GM12878 (cell line): ENCODE results near the gene SLC17A2. TPM values are rescaled to one million over a fixed set of nuclear protein-coding genes. Genes with fewer than 3 reads are reported as not detected.

Experiments used
- ATAC-seq: fragments of 200-7000 bp; cut with Tn5 transposase; 3 replicates; pipeline ENCODE4 v1.9.1; 2020; ENCODE audit warnings: mild to moderate bottlenecking, moderate library complexity
- BruUV-seq: library from RNA; stranded (reverse); fragments of 400-500 nt; replicated peaks from 2 replicates; lab custom pipeline; 2021; lab: Mats Ljungman, UMichigan
- CTCF ChIA-PET: fragments of 300-600 bp; sonication (Branson Sonifier 250); formaldehyde crosslinking; extraction: SDS; loops from one replicate; lab custom pipeline; 2021; ENCODE audit warnings: inconsistent platforms; lab: Yijun Ruan, JAX
- POLR2A ChIA-PET: fragments of 350-600 bp; formaldehyde crosslinking; extraction: SDS; loops from one replicate; lab custom pipeline; 2021; ENCODE audit warnings: inconsistent platforms; lab: Charles Lee
- RAD21 ChIA-PET: fragments of 300-600 bp; sonication (Branson Sonifier 250); formaldehyde crosslinking; loops from one replicate; lab custom pipeline; 2023; ENCODE audit warnings: antibody characterized with exemption; ENCODE audit not compliant: unreplicated experiment; lab: Charles Lee
- SMC1A ChIA-PET: fragments of 300-600 bp; sonication (Branson Sonifier 250); formaldehyde crosslinking; loops from one replicate; lab custom pipeline; 2023; ENCODE audit not compliant: unreplicated experiment, uncharacterized antibody; lab: Charles Lee
- DNase-seq: peaks from one replicate; pipeline ENCODE4 v3.0.0-alpha.2; 2011; ENCODE audit warnings: low read depth, low spot score
- FAIRE-seq: peaks from 3 replicates; lab custom pipeline; 2011; peaks lifted over from hg19 to GRCh38; lab: Jason Lieb, UNC
- H2AFZ ChIP-seq: 2 replicates; pipeline ENCODE4 v1.6.0; 2011; ENCODE audit warnings: low read depth, low read length, control low read depth; ENCODE audit not compliant: control insufficient read depth
- H3K27ac ChIP-seq: 2 replicates; pipeline ENCODE4 v1.5.1; 2011; ENCODE audit warnings: control low read depth; ENCODE audit not compliant: control insufficient read depth, insufficient read depth
- H3K27me3 ChIP-seq, 2 experiments: replicated peaks in 1 of 2; 2 replicates each; pipeline versions ENCODE4 v1.6.0 to v1.6.1; 2011; ENCODE audit warnings: low read length in 1 of 2; ENCODE audit not compliant: control insufficient read depth in 2 of 2, insufficient read depth in 2 of 2
- H3K36me3 ChIP-seq, 2 experiments: 2 replicates each; pipeline ENCODE4 v1.5.1; 2011; ENCODE audit warnings: low read length in 1 of 2; ENCODE audit not compliant: control insufficient read depth in 2 of 2, insufficient read depth in 2 of 2
- H3K4me1 ChIP-seq: 2 replicates; pipeline ENCODE4 v1.6.1; 2011; ENCODE audit warnings: mild to moderate bottlenecking, low read length, moderate library complexity, mixed read lengths; ENCODE audit not compliant: control insufficient read depth, insufficient read depth
- H3K4me2 ChIP-seq: 2 replicates; pipeline ENCODE4 v1.6.0; 2011; ENCODE audit warnings: control low read depth; ENCODE audit not compliant: control insufficient read depth, insufficient read depth
- H3K4me3 ChIP-seq: fragments of 200-600 bp; sonication (generic); 2 replicates; pipeline ENCODE4 v1.5.1; 2016
- H3K79me2 ChIP-seq: 2 replicates; pipeline ENCODE4 v1.6.0; 2011; ENCODE audit warnings: low read length; ENCODE audit not compliant: control insufficient read depth, insufficient read depth
- H3K9ac ChIP-seq: 2 replicates; pipeline ENCODE4 v1.8.0; 2011; ENCODE audit warnings: low read length, control low read depth, mixed read lengths; ENCODE audit not compliant: control insufficient read depth, insufficient read depth
- H3K9me3 ChIP-seq: replicated peaks from 3 replicates; pipeline ENCODE4 v1.5.1; 2011; ENCODE audit warnings: mild to moderate bottlenecking, low read length; ENCODE audit not compliant: control insufficient read depth, insufficient read depth
- H4K20me1 ChIP-seq: 2 replicates; pipeline ENCODE4 v1.6.0; 2011; ENCODE audit not compliant: control insufficient read depth, insufficient read depth
- ATF3 ChIP-seq: IDR thresholded peaks from 2 replicates; pipeline ENCODE4 v1.6.1; 2011; ENCODE audit warnings: low read depth, mild to moderate bottlenecking, low read length, moderate library complexity, borderline replicate concordance; ENCODE audit errors: extremely low read depth
- CHD4 ChIP-seq: fragments of 200-600 bp; sonication (generic); IDR thresholded peaks from 2 replicates; pipeline ENCODE4 v1.6.1; 2016; ENCODE audit warnings: mild to moderate bottlenecking
- FOS ChIP-seq: IDR thresholded peaks from 3 replicates; pipeline ENCODE4 v1.6.1; 2011; ENCODE audit warnings: borderline replicate concordance; ENCODE audit not compliant: insufficient read length; ENCODE audit errors: extremely low read depth
- FOXK2 ChIP-seq: fragments of 450-650 bp; IDR thresholded peaks from 2 replicates; pipeline ENCODE4 v1.6.1; 2017; ENCODE audit warnings: mild to moderate bottlenecking, moderate library complexity
- MEF2A ChIP-seq: IDR thresholded peaks from 2 replicates; pipeline ENCODE4 v1.6.1; 2011; ENCODE audit warnings: low read depth, mild to moderate bottlenecking, low read length, moderate library complexity; ENCODE audit not compliant: insufficient read depth
- MYB ChIP-seq: fragments of 150-350 bp; IDR thresholded peaks from 2 replicates; pipeline ENCODE4 v1.6.1; 2014; ENCODE audit warnings: mild to moderate bottlenecking, low read depth, low read length, borderline replicate concordance
- POLR2AphosphoS2 ChIP-seq: IDR thresholded peaks from 2 replicates; pipeline ENCODE4 v1.6.1; 2011; ENCODE audit warnings: low read depth, mild to moderate bottlenecking, low read length, improper control_type of control experiment, moderate library complexity
- SMC3 ChIP-seq: IDR thresholded peaks from 2 replicates; pipeline ENCODE4 v1.6.1; 2011; ENCODE audit warnings: low read length, improper control_type of control experiment, borderline replicate concordance
- YBX1 ChIP-seq: fragments of 450-650 bp; IDR thresholded peaks from 2 replicates; pipeline ENCODE4 v1.6.1; 2016; ENCODE audit warnings: antibody characterized with exemption
- ZBTB4 ChIP-seq: fragments of 450-650 bp; formaldehyde crosslinking; IDR thresholded peaks from 2 replicates; pipeline ENCODE4 v1.4.0; 2022; ENCODE audit warnings: mild to moderate bottlenecking, moderate library complexity
- WGBS: methylation state at CpG from one replicate; pipeline ENCODE4 v1.1.6; 2016; ENCODE audit warnings: low lambda C conversion rate; ENCODE audit not compliant: insufficient replicate concordance, insufficient coverage; ENCODE audit errors: missing lambda C conversion rate; 5-methylcytosine and 5-hydroxymethylcytosine counted together
- in situ Hi-C: fragments of 300-500 bp; cut with MboI; formaldehyde crosslinking; loops from 9 replicates; pipeline ENCODE4 v1.14.3; 2018; ENCODE audit warnings: mixed read lengths
- intact Hi-C: fragments of 100-400 bp; cut with micrococcal nuclease; formaldehyde crosslinking; loops from one replicate; pipeline ENCODE4 v1.14.2; 2022; ENCODE audit not compliant: unreplicated experiment
- polyA plus RNA-seq, 11 experiments: library from polyadenylated mRNA; depleted of rRNA in 4 of 11; unstranded in 6 of 11; stranded (reverse) in 5 of 11; fragments of >200 nt; fragmentation: Nextera tagmentation in 4 of 11; fragmentation: Illumina TruSeq in 1 of 11; extraction: Ambion mirVana in 4 of 11; extraction: Trizol in 1 of 11; gene quantifications; 1 replicate in 1 of 11; 2 replicates in 10 of 11; pipeline versions ENCODE4 v1.2.1 to v1.2.3, GENCODE V29; 2011 to 2016; ENCODE audit warnings: inconsistent platforms in 2 of 11, missing spikeins in 2 of 11, low read depth in 1 of 11
- total RNA-seq, 4 experiments: library from RNA; depleted of rRNA in 3 of 4; stranded (reverse); fragments of >200 nt in 3 of 4; fragmentation: Illumina TruSeq in 1 of 4; extraction: Trizol in 1 of 4; gene quantifications; 2 replicates each; pipeline versions ENCODE4 v1.2.1 to v1.2.3, GENCODE V29; 2013 to 2021

Gene SLC17A2
- total and polyA plus RNA-seq, 10 of the 15 experiments (the other 5 are each of a cell fraction or from before 2014, with no cell fraction given): not detected

- Histone ChIP-seq H3K27me3 (no peaks in the 10 kb centered on the region; a peak in 2 of 4 replicates), H2AFZ (no peak overlapping the region), H3K9me3 (no peaks in the 10 kb centered on the region), H4K20me1 (no peaks in the 10 kb centered on the region), H3K4me3 (no peak overlapping the region), H3K36me3 (no peaks in the 10 kb centered on the region), H3K4me2 (no peak overlapping the region), H3K9ac (no peak overlapping the region), H3K4me1 (no peaks in the 10 kb centered on the region), H3K79me2 (no peaks in the 10 kb centered on the region), H3K27ac (no peak overlapping the region)
- in situ Hi-C loops (no loop called here), intact Hi-C loops (no loop called here)
- ChIA-PET POLR2A (no interaction called here), RAD21 (no interaction called here), CTCF (interaction anchor here (1.0 kb wide), 1 partner anchor 9 kb away, joined by 3 read pairs; no protein-coding TSS in a partner anchor), SMC1A (no interaction called here)
- WGBS: 0% methylated on average over 1 of the region's 1 CpG
- DNase-seq (no peak), ATAC-seq (no peak), FAIRE-seq (no peak)
- no TSS peak for BruUV-seq
- TF ChIP-seq YBX1: no peak
- no peak for TF ChIP-seq SMC3
- TF ChIP-seq MEF2A: no peak
- TF ChIP-seq ATF3: no peak
- no peak for TF ChIP-seq FOXK2
Observed at GRCh38 chr6:25907475-25908014, 22.9 kb downstream of the SLC17A2 start.

GRCh38 chr6:25903467-25904099, 26.9 kb downstream of the SLC17A2 start:
- Histone ChIP-seq H3K36me3 (no peaks in the 10 kb centered on the region), H3K27me3 (no peaks in the 10 kb centered on the region; a peak in 1 of 4 replicates), H2AFZ (no peak overlapping the region), H3K4me1 (no peaks in the 10 kb centered on the region), H3K9me3 (no peaks in the 10 kb centered on the region), H3K79me2 (no peaks in the 10 kb centered on the region), H3K27ac (no peak overlapping the region), H3K9ac (no peak overlapping the region), H4K20me1 (no peaks in the 10 kb centered on the region), H3K4me3 (no peak overlapping the region), H3K4me2 (no peak overlapping the region)
- 78% methylated on average over 3 of the region's 4 CpGs for WGBS
- in situ Hi-C loops (no loop called here), intact Hi-C loops (no loop called here)
- DNase-seq (no peak), ATAC-seq (no peak), FAIRE-seq (no peak)
- ChIA-PET POLR2A (no interaction called here), RAD21 (interaction anchor here (1.1 kb wide), 1 partner anchor 9 kb away, joined by 3 read pairs; no protein-coding TSS in a partner anchor), SMC1A (interaction anchor here (0.6 to 0.8 kb wide), 2 partner anchors 16 to 99 kb away, joined by 3 read pairs; no protein-coding TSS in a partner anchor), CTCF (interaction anchor here (0.6 kb wide), 1 partner anchor 93 kb away, joined by 3 read pairs; no protein-coding TSS in a partner anchor)
- BruUV-seq: no TSS peak
- TF ChIP-seq CHD4 (no peak), POLR2AphosphoS2 (no peak), MYB (no peak), FOS (no peak), ZBTB4 (CRISPR knock-in tag) (no peak)
